Thyroid gland (tissue), 4 donors: ENCODE data around the gene H2AZ1. TPM values are rescaled to one million over a fixed set of nuclear protein-coding genes. Genes with fewer than 3 reads are reported as not detected.

ENCODE experiments used
- DNase-seq, 2 donors: peaks; one replicate each; pipeline ENCODE4 v3.0.0-alpha.2; 2019
- H3K27ac ChIP-seq, 3 donors: fragments of 200-600 bp; sonication (generic); 1 replicate in 2 of 3; 2 replicates in 1 of 3; pipeline ENCODE4 v1.5.1; 2016 to 2019; ENCODE audit warnings: mild to moderate bottlenecking in 1 of 3, moderate library complexity in 1 of 3
- H3K27me3 ChIP-seq: fragments of 200-600 bp; sonication (generic); one replicate; pipeline ENCODE4 v1.5.1; 2019
- H3K36me3 ChIP-seq, 2 donors: fragments of 200-600 bp; sonication (generic); one replicate each; pipeline ENCODE4 v1.5.1; 2016 to 2019
- H3K4me1 ChIP-seq, 2 donors: fragments of 200-600 bp; sonication (generic); one replicate each; pipeline ENCODE4 v1.5.1; 2017 to 2019
- H3K4me3 ChIP-seq, 3 donors: fragments of 200-600 bp; sonication (generic); replicated peaks in 1 of 3; 1 replicate in 2 of 3; 2 replicates in 1 of 3; pipeline ENCODE4 v1.5.1; 2016; ENCODE audit warnings: mild to moderate bottlenecking in 1 of 3
- H3K9me3 ChIP-seq: fragments of 200-600 bp; sonication (generic); one replicate; pipeline ENCODE4 v1.5.1; 2017
- CTCF ChIP-seq, 6 experiments: fragments of 200-600 bp in 3 of 6; fragments of 450-650 bp in 3 of 6; sonication (generic) in 3 of 6; IDR thresholded peaks; one replicate each; pipeline ENCODE4 v1.5.1; 2016 to 2019; ENCODE audit warnings: antibody characterized with exemption in 6 of 6, mild to moderate bottlenecking in 2 of 6, inconsistent platforms in 1 of 6, moderate library complexity in 1 of 6
- POLR2A ChIP-seq, 2 donors: fragments of 450-650 bp; IDR thresholded peaks; one replicate each; pipeline ENCODE4 v1.6.1; 2017; ENCODE audit warnings: antibody characterized with exemption in 2 of 2, mild to moderate bottlenecking in 2 of 2, moderate library complexity in 1 of 2
- WGBS, 2 donors: methylation state at CpG; one replicate each; pipeline ENCODE4 v1.1.5; 2017; 5-methylcytosine and 5-hydroxymethylcytosine counted together
- intact Hi-C: fragments of 100-400 bp; cut with DNase I; formaldehyde crosslinking; loops from one replicate; pipeline ENCODE4 v1.15.1; 2023
- total RNA-seq, 4 donors: library from RNA; depleted of rRNA; stranded (reverse); fragments of >200 nt; gene quantifications; one replicate each; pipeline ENCODE4 v1.2.3, GENCODE V29; 2016

The H2AZ1 gene
- total RNA-seq, 4 donors from 2014 or later: 141 to 185 (median 150) TPM

GRCh38 chr4:99945718-99946355 lies 4.2 kb downstream of the H2AZ1 start:
- Histone ChIP-seq H3K27me3 (no peaks in the 10 kb centered on the region), H3K36me3 (no peaks in the 10 kb centered on the region), H3K4me1 (peaks cover 13 to 34% of the 10 kb centered on the region in 2 donors), H3K4me3 (peak overlapping the region; percentile 71 to 88 (median 84)), H3K9me3 (no peaks in the 10 kb centered on the region), H3K27ac (peak overlapping the region; percentile 92 to 98 (median 96))
- no peak for DNase-seq
- 2 to 4% methylated on average over 17 to 20 of the region's 25 CpGs for WGBS, 2 donors
- TF ChIP-seq CTCF (IDR thresholded peaks at IDR 0.05): no peak
- no peak for TF ChIP-seq POLR2A (IDR thresholded peaks at IDR 0.05)
- intact Hi-C loops: loop anchor here (5.0 to 10.0 kb wide), 3 partner anchors 54 to 384 kb away; partner anchors contain the start of genes DAPP1, LAMTOR3 and TRMT10A

DNA sequence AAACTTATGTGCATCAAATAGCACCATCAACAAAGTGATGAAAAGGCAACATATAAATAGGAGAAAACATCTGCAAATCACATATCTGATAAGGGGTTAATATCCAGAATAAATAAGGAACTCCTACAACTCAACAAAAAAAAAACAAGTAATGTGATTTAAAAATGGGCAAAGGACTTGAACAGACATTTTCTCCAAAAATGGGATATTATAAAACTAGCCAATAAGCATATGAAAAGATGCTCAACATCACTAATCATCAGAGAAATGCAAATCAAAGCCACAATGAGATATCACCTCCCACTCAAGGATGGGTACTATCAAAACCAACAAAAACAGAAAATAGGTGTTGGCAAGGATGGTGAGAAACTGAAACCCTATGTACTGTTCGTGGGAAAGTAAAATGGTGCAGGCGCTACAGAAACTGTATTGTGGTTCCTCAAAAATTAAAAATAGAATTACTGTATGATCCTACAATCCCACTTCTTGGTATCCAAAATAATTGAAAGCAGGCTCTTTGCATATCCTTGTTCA lies 6.1 kb downstream of the H2AZ1 start:
- intact Hi-C loops: loop anchor here (10.0 kb wide), 1 partner anchor 129 kb away; the partner anchor contains the start of gene DAPP1
- Histone ChIP-seq H3K4me3 (no peak overlapping the region), H3K27ac (no peak overlapping the region), H3K9me3 (no peaks in the 10 kb centered on the region), H3K27me3 (no peaks in the 10 kb centered on the region), H3K4me1 (peaks cover 13 to 34% of the 10 kb centered on the region in 2 donors), H3K36me3 (no peaks in the 10 kb centered on the region)
- no peak for DNase-seq
- no peak for TF ChIP-seq POLR2A (IDR thresholded peaks at IDR 0.05)
- TF ChIP-seq CTCF (IDR thresholded peaks at IDR 0.05): no peak
- 89% methylated on average over 2 of the region's 2 CpGs for WGBS, 2 donors

DNA sequence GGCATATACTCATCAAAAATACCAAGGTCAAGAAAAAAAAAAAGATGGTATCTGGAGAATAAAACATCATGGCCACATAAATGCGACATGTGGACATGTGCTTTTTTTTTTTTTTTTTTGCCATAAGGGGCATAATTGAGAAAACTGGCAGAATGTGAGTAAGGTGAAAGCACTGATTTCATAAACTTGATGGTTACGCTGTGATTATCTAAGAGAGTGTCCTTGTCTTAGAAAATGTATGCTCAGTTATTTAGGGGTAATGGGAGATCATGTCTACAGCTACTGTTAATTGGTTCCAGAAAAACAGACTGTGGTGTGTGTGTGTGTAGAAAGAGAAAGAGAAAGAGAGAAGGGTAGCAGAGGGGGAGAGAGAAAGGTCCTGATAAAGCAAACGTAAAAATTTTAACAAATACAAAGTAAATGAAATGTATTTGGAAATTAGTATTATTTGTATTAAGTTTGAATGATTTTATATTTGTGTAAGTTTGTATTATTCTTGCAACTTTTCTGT lies 11.8 kb downstream of the H2AZ1 start:
- WGBS, 2 donors: 94 to 95% methylated on average over 3 of the region's 3 CpGs
- intact Hi-C loops: no loop called here
- Histone ChIP-seq H3K9me3 (no peaks in the 10 kb centered on the region), H3K36me3 (no peaks in the 10 kb centered on the region), H3K27ac (no peak overlapping the region), H3K27me3 (no peaks in the 10 kb centered on the region), H3K4me1 (peaks cover 0 to 2% of the 10 kb centered on the region in 2 donors), H3K4me3 (no peak overlapping the region)
- no peak for TF ChIP-seq CTCF (IDR thresholded peaks at IDR 0.05)
- TF ChIP-seq POLR2A (IDR thresholded peaks at IDR 0.05): no peak
- DNase-seq: no peak

DNA sequence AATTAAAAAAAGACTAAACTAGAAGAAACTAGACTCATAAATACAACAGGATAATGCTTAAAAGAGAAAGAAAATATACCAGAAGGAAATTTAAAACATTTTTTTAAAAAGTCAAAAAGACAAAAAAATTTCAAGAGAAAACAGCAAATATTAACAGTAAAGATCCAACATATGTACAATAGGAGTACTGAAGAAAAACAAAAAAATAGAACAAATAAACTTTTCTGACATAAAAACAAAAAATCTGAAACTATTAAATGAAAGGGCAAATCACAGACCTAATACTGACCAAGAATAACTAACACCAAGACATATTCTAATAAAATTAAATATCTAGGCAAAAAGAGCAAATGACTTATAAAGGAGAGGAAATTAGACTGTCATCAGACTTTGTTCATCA lies 15.2 kb downstream of the H2AZ1 start:
- DNase-seq: no peak
- intact Hi-C loops: no loop called here
- TF ChIP-seq POLR2A (IDR thresholded peaks at IDR 0.05): no peak
- no peaks in the 10 kb centered on the region for H3K27me3 ChIP-seq
- H3K4me3 ChIP-seq: no peak overlapping the region
- no peaks in the 10 kb centered on the region for H3K9me3 ChIP-seq
- H3K4me1 ChIP-seq: no peaks in the 10 kb centered on the region
- H3K27ac ChIP-seq: no peak overlapping the region
- H3K36me3 ChIP-seq: no peaks in the 10 kb centered on the region

GRCh38 chr4:99927566-99927965 lies 22.5 kb downstream of the H2AZ1 start:
- H3K27ac ChIP-seq: no peak overlapping the region
- peaks cover 0 to 3% of the 10 kb centered on the region in 2 donors for H3K36me3 ChIP-seq
- WGBS, 2 donors: 64 to 95% methylated on average over 2 of the region's 2 CpGs
- DNase-seq: no peak
- no peaks in the 10 kb centered on the region for H3K27me3 ChIP-seq
- H3K4me3 ChIP-seq: no peak overlapping the region
- TF ChIP-seq POLR2A (IDR thresholded peaks at IDR 0.05): no peak
- TF ChIP-seq CTCF (IDR thresholded peaks at IDR 0.05): no peak
- H3K9me3 ChIP-seq: no peaks in the 10 kb centered on the region
- no peaks in the 10 kb centered on the region for H3K4me1 ChIP-seq
- intact Hi-C loops: no loop called here
